GM18873 (cell line): ENCODE measurements around the gene EIF4E2.
"Not testable (repeated sequence)": the region's sequence is repeated elsewhere in the genome, so short reads cannot be mapped to it uniquely, and the experiment has no call there.

ENCODE experiments used
- ATAC-seq: cut with Tn5 transposase; IDR thresholded peaks from one replicate; pipeline ENCODE4 v1.9.1; 2021; ENCODE audit warnings: mild to moderate bottlenecking, moderate library complexity, moderate number of reproducible peaks; ENCODE audit not compliant: unreplicated experiment, low FRiP score

Gene EIF4E2

GRCh38 chr2:232521959-232522622, 28.4 kb upstream of the EIF4E2 start:
- no peak for ATAC-seq

GRCh38 chr2:232522623-232523401, 27.7 kb upstream of the EIF4E2 start:
- ATAC-seq: no peak

- no peak for ATAC-seq
Observed at GRCh38 chr2:232523402-232523681, 27.1 kb upstream of the EIF4E2 start.

GRCh38 chr2:232523682-232524597, 26.5 kb upstream of the EIF4E2 start:
- ATAC-seq: no peak

GRCh38 chr2:232524771-232525170, 25.7 kb upstream of the EIF4E2 start:
- ATAC-seq: no peak

- ATAC-seq: no peak
Observed at GRCh38 chr2:232525199-232525598, 25.3 kb upstream of the EIF4E2 start.

GRCh38 chr2:232525791-232526371, 24.6 kb upstream of the EIF4E2 start, which contains the start of gene CHRND:
Gene CHRND, plus strand, starts transcription at chr2:232526160. Its CDS starts 56 bp downstream, at chr2:232526216.
- no peak for ATAC-seq

GRCh38 chr2:232526372-232526941, 24.0 kb upstream of the EIF4E2 start:
- no peak for ATAC-seq

GRCh38 chr2:232527905-232528470, 22.5 kb upstream of the EIF4E2 start:
- no peak for ATAC-seq

GRCh38 chr2:232528746-232529460, 21.6 kb upstream of the EIF4E2 start:
- ATAC-seq: no peak

- ATAC-seq: no peak
Observed at GRCh38 chr2:232529806-232530547, 20.5 kb upstream of the EIF4E2 start.

GRCh38 chr2:232530626-232531260, 19.7 kb upstream of the EIF4E2 start:
- ATAC-seq: no peak

- no peak for ATAC-seq
Observed at GRCh38 chr2:232532419-232532818, 18.1 kb upstream of the EIF4E2 start.

- ATAC-seq: not testable (repeated sequence)
Observed at GRCh38 chr2:232532821-232533220, 17.7 kb upstream of the EIF4E2 start.

- no peak for ATAC-seq
Observed at GRCh38 chr2:232533944-232534710, 16.4 kb upstream of the EIF4E2 start.

- ATAC-seq: no peak
Observed at GRCh38 chr2:232534940-232535651, 15.4 kb upstream of the EIF4E2 start.
